Nephron progenitor cell (in vitro differentiated cells): ENCODE measurements around the gene MAFG.

ENCODE experiments used
- DNase-seq: peaks from one replicate; pipeline ENCODE4 v3.0.0; 2021
- H3K27ac Mint-ChIP-seq: 2 replicates; pipeline ENCODE4 v1.8.0; 2021; ENCODE audit warnings: mild to moderate bottlenecking, moderate library complexity, mixed read lengths
- H3K27me3 Mint-ChIP-seq: 2 replicates; pipeline ENCODE4 v1.8.0; 2021; ENCODE audit warnings: mild to moderate bottlenecking, low read depth, mixed read lengths; ENCODE audit not compliant: poor library complexity
- H3K36me3 Mint-ChIP-seq: 2 replicates; pipeline ENCODE4 v1.8.0; 2021; ENCODE audit warnings: low read depth, mixed read lengths
- H3K4me1 Mint-ChIP-seq: 2 replicates; pipeline ENCODE4 v1.8.0; 2021; ENCODE audit warnings: mixed read lengths
- H3K4me3 Mint-ChIP-seq: 2 replicates; pipeline ENCODE4 v1.8.0; 2021; ENCODE audit warnings: mild to moderate bottlenecking, moderate library complexity, mixed read lengths
- H3K9me3 Mint-ChIP-seq: 2 replicates; pipeline ENCODE4 v1.8.0; 2021; ENCODE audit warnings: mild to moderate bottlenecking, moderate library complexity, mixed read lengths
- CTCF ChIP-seq: fragments of 200-600 bp; sonication (generic); IDR thresholded peaks from 2 replicates; pipeline ENCODE4 v1.5.0; 2021; ENCODE audit warnings: antibody characterized with exemption

The MAFG gene

GRCh38 chr17:81911969-81912368, 15.6 kb downstream of the MAFG start:
- peaks cover 10% of the 10 kb centered on the region for H3K4me1 Mint-ChIP-seq
- H3K4me3 Mint-ChIP-seq, result peak overlapping the region; percentile 47
- peaks cover 16% of the 10 kb centered on the region for H3K36me3 Mint-ChIP-seq
- peaks cover 6% of the 10 kb centered on the region for H3K27me3 Mint-ChIP-seq
- H3K9me3 Mint-ChIP-seq, result no peaks in the 10 kb centered on the region
- TF ChIP-seq CTCF, result no peak
- H3K27ac Mint-ChIP-seq, result no peak overlapping the region
- no peak for DNase-seq

GRCh38 chr17:81911277-81911961, 16.1 kb downstream of the MAFG start, which contains the start of gene PCYT2:
Gene PCYT2 (minus strand): TSS chr17:81911399. CDS start chr17:81911355, 44 bp downstream.
- Mint-ChIP-seq H3K27me3 (peaks cover 3% of the 10 kb centered on the region), H3K4me1 (peaks cover 5% of the 10 kb centered on the region), H3K27ac (peak within 1 kb of the TSS; percentile 66), H3K4me3 (peak within 1 kb of the TSS; percentile 92), H3K36me3 (peaks cover 16% of the 10 kb centered on the region), H3K9me3 (no peaks in the 10 kb centered on the region)
- peak; percentile 90 for DNase-seq
- TF ChIP-seq CTCF, result no peak

GRCh38 chr17:81910840-81911276, 16.7 kb downstream of the MAFG start:
- Mint-ChIP-seq H3K36me3 (peaks cover 16% of the 10 kb centered on the region), H3K27ac (no peak overlapping the region), H3K9me3 (no peaks in the 10 kb centered on the region), H3K27me3 (peaks cover 3% of the 10 kb centered on the region), H3K4me1 (peaks cover 5% of the 10 kb centered on the region), H3K4me3 (peak overlapping the region; percentile 92)
- DNase-seq, result no peak
- no peak for TF ChIP-seq CTCF

GRCh38 chr17:81909966-81910839, 17.3 kb downstream of the MAFG start:
- Mint-ChIP-seq H3K27ac (peak overlapping the region; percentile 66), H3K27me3 (peaks cover 3% of the 10 kb centered on the region), H3K36me3 (peaks cover 14% of the 10 kb centered on the region), H3K4me3 (peak overlapping the region; percentile 92), H3K9me3 (no peaks in the 10 kb centered on the region), H3K4me1 (peaks cover 5% of the 10 kb centered on the region)
- TF ChIP-seq CTCF, result no peak
- peak; percentile 55 for DNase-seq

GRCh38 chr17:81909231-81909630, 18.3 kb downstream of the MAFG start:
- H3K27me3 Mint-ChIP-seq, result peaks cover 3% of the 10 kb centered on the region
- H3K9me3 Mint-ChIP-seq, result no peaks in the 10 kb centered on the region
- peaks cover 5% of the 10 kb centered on the region for H3K4me1 Mint-ChIP-seq
- no peak for DNase-seq
- H3K27ac Mint-ChIP-seq, result no peak overlapping the region
- no peak for TF ChIP-seq CTCF
- peaks cover 10% of the 10 kb centered on the region for H3K36me3 Mint-ChIP-seq
- peak overlapping the region; percentile 55 for H3K4me3 Mint-ChIP-seq
